Endothelial cell (in vitro differentiated cells): ENCODE data around the gene CIB4. TPM values are rescaled to one million over a fixed set of nuclear protein-coding genes. Genes with fewer than 3 reads are reported as not detected.
A peak's percentile ranks its signal among the peaks of the same experiment; 100 is the strongest.
"Not testable (repeated sequence)": the region's sequence is repeated elsewhere in the genome, so short reads cannot be mapped to it uniquely, and the experiment has no call there.

Experiments
- DNase-seq: peaks from one replicate; pipeline ENCODE4 v3.0.0; 2021; ENCODE audit warnings: low spot score
- H3K27ac Mint-ChIP-seq: one replicate; pipeline ENCODE4 v1.8.0; 2021; ENCODE audit warnings: mixed read lengths, inconsistent platforms; ENCODE audit not compliant: unreplicated experiment
- H3K27me3 Mint-ChIP-seq: one replicate; pipeline ENCODE4 v1.8.0; 2021; ENCODE audit warnings: mild to moderate bottlenecking, moderate library complexity, mixed read lengths, inconsistent platforms; ENCODE audit not compliant: unreplicated experiment
- H3K36me3 Mint-ChIP-seq: one replicate; pipeline ENCODE4 v1.8.0; 2021; ENCODE audit warnings: mild to moderate bottlenecking, low read depth, mixed read lengths, inconsistent platforms; ENCODE audit not compliant: unreplicated experiment
- H3K4me1 Mint-ChIP-seq: one replicate; pipeline ENCODE4 v1.8.0; 2021; ENCODE audit warnings: mild to moderate bottlenecking, mixed read lengths, inconsistent platforms; ENCODE audit not compliant: unreplicated experiment
- H3K4me3 Mint-ChIP-seq: one replicate; pipeline ENCODE4 v1.8.0; 2021; ENCODE audit warnings: mild to moderate bottlenecking, mixed read lengths, inconsistent platforms; ENCODE audit not compliant: unreplicated experiment
- H3K9me3 Mint-ChIP-seq: one replicate; pipeline ENCODE4 v1.8.0; 2021; ENCODE audit warnings: mixed read lengths, inconsistent platforms; ENCODE audit not compliant: unreplicated experiment
- CTCF ChIP-seq: fragments of 200-600 bp; sonication (generic); IDR thresholded peaks from one replicate; pipeline ENCODE4 v1.5.0; 2021; ENCODE audit warnings: antibody characterized with exemption; ENCODE audit not compliant: unreplicated experiment
- total RNA-seq: library from RNA; stranded (reverse); fragmentation: NEBNext Ultra II Directional; extraction: Animal tissue kit (Norgen Biotek cat#: 25700); gene quantifications from one replicate; pipeline ENCODE4 v1.2.1, GENCODE V29; 2021; ENCODE audit not compliant: unreplicated experiment

Gene CIB4
- total RNA-seq, 1 donor from 2014 or later = not detected

GRCh38 chr2:26657265-26657664 is 16.1 kb upstream of the CIB4 start:
- Mint-ChIP-seq H3K9me3 (no peaks in the 10 kb centered on the region), H3K4me3 (no peak overlapping the region), H3K27me3 (no peaks in the 10 kb centered on the region), H3K36me3 (peaks cover 4% of the 10 kb centered on the region), H3K27ac (no peak overlapping the region), H3K4me1 (peaks cover 5% of the 10 kb centered on the region)
- TF ChIP-seq CTCF = no peak
- no peak for DNase-seq

GRCh38 chr2:26655611-26656195 is 14.5 kb upstream of the CIB4 start:
- peaks cover 3% of the 10 kb centered on the region for H3K27me3 Mint-ChIP-seq

GRCh38 chr2:26655120-26655519 is 14.0 kb upstream of the CIB4 start:
- not testable (repeated sequence) for H3K27ac Mint-ChIP-seq, H3K4me1 Mint-ChIP-seq, H3K9me3 Mint-ChIP-seq, H3K27me3 Mint-ChIP-seq, H3K36me3 Mint-ChIP-seq, DNase-seq, H3K4me3 Mint-ChIP-seq

More at GRCh38 chr2:26655611-26656195, 14.5 kb upstream of the CIB4 start:
- Mint-ChIP-seq H3K27ac (no peak overlapping the region), H3K4me1 (peaks cover 5% of the 10 kb centered on the region), H3K36me3 (peaks cover 4% of the 10 kb centered on the region), H3K9me3 (no peaks in the 10 kb centered on the region), H3K4me3 (no peak overlapping the region)
- no peak for DNase-seq
- no peak for TF ChIP-seq CTCF

GRCh38 chr2:26654061-26654340 is 12.8 kb upstream of the CIB4 start:
- DNase-seq = no peak
- Mint-ChIP-seq H3K4me1 (peaks cover 5% of the 10 kb centered on the region), H3K27me3 (peaks cover 3% of the 10 kb centered on the region), H3K9me3 (no peaks in the 10 kb centered on the region), H3K4me3 (peak overlapping the region; percentile 9), H3K36me3 (peaks cover 4% of the 10 kb centered on the region), H3K27ac (no peak overlapping the region)
- no peak for TF ChIP-seq CTCF

GRCh38 chr2:26653207-26654060 is 12.3 kb upstream of the CIB4 start:
- TF ChIP-seq CTCF = no peak
- H3K4me1 Mint-ChIP-seq = peaks cover 5% of the 10 kb centered on the region
- peaks cover 4% of the 10 kb centered on the region for H3K36me3 Mint-ChIP-seq
- no peaks in the 10 kb centered on the region for H3K9me3 Mint-ChIP-seq
- H3K27ac Mint-ChIP-seq = no peak overlapping the region
- H3K4me3 Mint-ChIP-seq = no peak overlapping the region
- peaks cover 3% of the 10 kb centered on the region for H3K27me3 Mint-ChIP-seq
- DNase-seq = no peak
